22Rv1 (cell line): ENCODE measurements around the gene CTNNA3.

Experiments
- ZFX ChIP-seq: fragments of 450-650 bp; IDR thresholded peaks from 2 replicates; pipeline ENCODE4 v1.6.1; 2017; ENCODE audit warnings: antibody characterized with exemption, borderline replicate concordance
- TF ChIP-seq, protein P1 (sequence below): fragments of 450-650 bp; IDR thresholded peaks from 2 replicates; pipeline ENCODE4 v1.5.1; 2017; ENCODE audit warnings: mild to moderate bottlenecking

- TF ChIP-seq, protein P1, sequence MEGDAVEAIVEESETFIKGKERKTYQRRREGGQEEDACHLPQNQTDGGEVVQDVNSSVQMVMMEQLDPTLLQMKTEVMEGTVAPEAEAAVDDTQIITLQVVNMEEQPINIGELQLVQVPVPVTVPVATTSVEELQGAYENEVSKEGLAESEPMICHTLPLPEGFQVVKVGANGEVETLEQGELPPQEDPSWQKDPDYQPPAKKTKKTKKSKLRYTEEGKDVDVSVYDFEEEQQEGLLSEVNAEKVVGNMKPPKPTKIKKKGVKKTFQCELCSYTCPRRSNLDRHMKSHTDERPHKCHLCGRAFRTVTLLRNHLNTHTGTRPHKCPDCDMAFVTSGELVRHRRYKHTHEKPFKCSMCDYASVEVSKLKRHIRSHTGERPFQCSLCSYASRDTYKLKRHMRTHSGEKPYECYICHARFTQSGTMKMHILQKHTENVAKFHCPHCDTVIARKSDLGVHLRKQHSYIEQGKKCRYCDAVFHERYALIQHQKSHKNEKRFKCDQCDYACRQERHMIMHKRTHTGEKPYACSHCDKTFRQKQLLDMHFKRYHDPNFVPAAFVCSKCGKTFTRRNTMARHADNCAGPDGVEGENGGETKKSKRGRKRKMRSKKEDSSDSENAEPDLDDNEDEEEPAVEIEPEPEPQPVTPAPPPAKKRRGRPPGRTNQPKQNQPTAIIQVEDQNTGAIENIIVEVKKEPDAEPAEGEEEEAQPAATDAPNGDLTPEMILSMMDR = no peak
- TF ChIP-seq ZFX = no peak
Measured at GRCh38 chr10:66336791-66337190, 1359.2 kb downstream of the CTNNA3 start.
